Measurements from ENCODE around the gene MAPK1.
"Not testable (repeated sequence)": the region's sequence is repeated elsewhere in the genome, so short reads cannot be mapped to it uniquely, and the experiment has no call there.

DNA sequence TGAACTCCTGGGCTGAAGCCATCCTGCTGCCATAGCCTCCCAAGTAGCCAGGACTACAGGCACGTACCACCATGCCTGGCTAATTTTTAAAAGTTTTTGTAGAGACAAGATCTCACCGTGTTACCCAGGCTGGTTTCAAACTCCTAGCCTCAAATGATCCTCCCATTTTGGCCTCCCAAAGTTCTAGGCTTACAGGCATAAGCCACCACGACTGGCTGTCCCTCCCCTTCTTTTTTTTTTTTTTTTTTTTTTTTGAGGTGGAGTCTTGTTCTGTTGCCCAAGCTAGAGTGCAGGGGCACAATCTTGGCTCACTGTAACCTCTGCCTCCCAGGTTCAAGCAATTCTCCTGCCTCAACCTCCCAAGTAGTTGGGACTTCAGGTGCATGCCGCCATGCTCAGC is 7.5 kb upstream of the MAPK1 start:
- TF ChIP-seq, protein P1, sequence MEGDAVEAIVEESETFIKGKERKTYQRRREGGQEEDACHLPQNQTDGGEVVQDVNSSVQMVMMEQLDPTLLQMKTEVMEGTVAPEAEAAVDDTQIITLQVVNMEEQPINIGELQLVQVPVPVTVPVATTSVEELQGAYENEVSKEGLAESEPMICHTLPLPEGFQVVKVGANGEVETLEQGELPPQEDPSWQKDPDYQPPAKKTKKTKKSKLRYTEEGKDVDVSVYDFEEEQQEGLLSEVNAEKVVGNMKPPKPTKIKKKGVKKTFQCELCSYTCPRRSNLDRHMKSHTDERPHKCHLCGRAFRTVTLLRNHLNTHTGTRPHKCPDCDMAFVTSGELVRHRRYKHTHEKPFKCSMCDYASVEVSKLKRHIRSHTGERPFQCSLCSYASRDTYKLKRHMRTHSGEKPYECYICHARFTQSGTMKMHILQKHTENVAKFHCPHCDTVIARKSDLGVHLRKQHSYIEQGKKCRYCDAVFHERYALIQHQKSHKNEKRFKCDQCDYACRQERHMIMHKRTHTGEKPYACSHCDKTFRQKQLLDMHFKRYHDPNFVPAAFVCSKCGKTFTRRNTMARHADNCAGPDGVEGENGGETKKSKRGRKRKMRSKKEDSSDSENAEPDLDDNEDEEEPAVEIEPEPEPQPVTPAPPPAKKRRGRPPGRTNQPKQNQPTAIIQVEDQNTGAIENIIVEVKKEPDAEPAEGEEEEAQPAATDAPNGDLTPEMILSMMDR (IDR thresholded peaks at IDR 0.05; ENCODE audit: low read length) = not testable (repeated sequence)
- TF ChIP-seq EZH2phosphoT487 (IDR thresholded peaks at IDR 0.05; ENCODE audit: low read length) = not testable (repeated sequence)

Measured in MM.1S (cell line).